Thyroid gland (tissue), 4 donors: ENCODE results near the gene MPPED2.

Experiments used
- POLR2A ChIP-seq, 2 donors: fragments of 450-650 bp; IDR thresholded peaks; one replicate each; pipeline ENCODE4 v1.6.1; 2017; ENCODE audit warnings: antibody characterized with exemption in 2 of 2, mild to moderate bottlenecking in 2 of 2, moderate library complexity in 1 of 2
- TF ChIP-seq, protein P1 (sequence below), 6 experiments: fragments of 200-600 bp in 3 of 6; fragments of 450-650 bp in 3 of 6; sonication (generic) in 3 of 6; IDR thresholded peaks; one replicate each; pipeline ENCODE4 v1.5.1; 2016 to 2019; ENCODE audit warnings: antibody characterized with exemption in 6 of 6, mild to moderate bottlenecking in 2 of 6, inconsistent platforms in 1 of 6, moderate library complexity in 1 of 6

DNA sequence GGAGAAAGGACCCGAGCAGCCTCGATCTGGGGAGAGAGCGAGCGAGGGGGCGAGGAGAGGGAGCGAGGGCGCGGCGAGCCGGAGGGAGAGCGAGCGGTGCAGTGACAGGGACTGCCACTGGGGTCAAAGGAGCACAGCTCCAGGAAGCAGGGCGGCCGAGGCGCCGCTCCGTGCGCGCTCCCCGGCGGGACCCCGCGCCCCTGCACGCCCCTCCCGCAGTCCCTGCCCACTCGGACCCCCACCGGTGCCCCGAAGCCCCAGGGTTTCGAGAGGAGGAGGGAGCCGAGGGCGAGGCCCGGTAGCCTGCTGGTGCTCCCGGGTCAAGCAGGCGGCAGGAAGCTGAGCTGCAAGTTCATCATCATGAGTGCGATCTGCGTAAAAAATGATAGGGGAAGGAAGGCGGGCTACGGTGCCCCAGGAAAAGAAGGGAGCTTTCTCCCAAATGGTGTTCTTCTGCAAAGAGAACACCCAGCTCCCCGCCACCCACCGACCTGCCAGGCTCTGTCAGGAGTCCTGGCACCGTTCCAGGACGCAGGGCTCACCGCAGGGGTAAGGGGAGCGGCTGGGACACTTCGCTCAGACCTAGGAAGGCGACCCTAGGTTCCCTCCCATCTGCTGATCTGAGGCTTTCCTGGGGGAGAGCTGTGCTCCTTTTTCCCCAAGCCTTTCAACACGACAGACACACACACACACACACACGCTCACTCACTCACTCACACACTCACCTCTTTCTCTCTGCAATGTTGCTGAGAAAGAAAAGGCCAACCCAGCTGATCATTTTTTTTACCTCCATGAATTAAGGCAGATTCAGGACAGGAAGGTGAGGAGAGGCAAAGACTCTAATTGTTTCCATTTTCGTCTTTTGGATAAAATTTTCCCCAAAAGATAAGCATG is at the start of gene MPPED2:
- TF ChIP-seq, protein P1, sequence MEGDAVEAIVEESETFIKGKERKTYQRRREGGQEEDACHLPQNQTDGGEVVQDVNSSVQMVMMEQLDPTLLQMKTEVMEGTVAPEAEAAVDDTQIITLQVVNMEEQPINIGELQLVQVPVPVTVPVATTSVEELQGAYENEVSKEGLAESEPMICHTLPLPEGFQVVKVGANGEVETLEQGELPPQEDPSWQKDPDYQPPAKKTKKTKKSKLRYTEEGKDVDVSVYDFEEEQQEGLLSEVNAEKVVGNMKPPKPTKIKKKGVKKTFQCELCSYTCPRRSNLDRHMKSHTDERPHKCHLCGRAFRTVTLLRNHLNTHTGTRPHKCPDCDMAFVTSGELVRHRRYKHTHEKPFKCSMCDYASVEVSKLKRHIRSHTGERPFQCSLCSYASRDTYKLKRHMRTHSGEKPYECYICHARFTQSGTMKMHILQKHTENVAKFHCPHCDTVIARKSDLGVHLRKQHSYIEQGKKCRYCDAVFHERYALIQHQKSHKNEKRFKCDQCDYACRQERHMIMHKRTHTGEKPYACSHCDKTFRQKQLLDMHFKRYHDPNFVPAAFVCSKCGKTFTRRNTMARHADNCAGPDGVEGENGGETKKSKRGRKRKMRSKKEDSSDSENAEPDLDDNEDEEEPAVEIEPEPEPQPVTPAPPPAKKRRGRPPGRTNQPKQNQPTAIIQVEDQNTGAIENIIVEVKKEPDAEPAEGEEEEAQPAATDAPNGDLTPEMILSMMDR (IDR thresholded peaks at IDR 0.05) = peak; percentile 28 to 63 (median 58)
- TF ChIP-seq POLR2A (IDR thresholded peaks at IDR 0.05) = peak in 1 of 2 donors; percentile 70
